ENCODE measurements around the gene EZH2. TPM values are rescaled to one million over a fixed set of nuclear protein-coding genes. Genes with fewer than 3 reads are reported as not detected.

Gene EZH2
- total and polyA plus RNA-seq, 5 experiments from 2014 or later = 1.1 to 9.8 (median 2.8) TPM

DNA sequence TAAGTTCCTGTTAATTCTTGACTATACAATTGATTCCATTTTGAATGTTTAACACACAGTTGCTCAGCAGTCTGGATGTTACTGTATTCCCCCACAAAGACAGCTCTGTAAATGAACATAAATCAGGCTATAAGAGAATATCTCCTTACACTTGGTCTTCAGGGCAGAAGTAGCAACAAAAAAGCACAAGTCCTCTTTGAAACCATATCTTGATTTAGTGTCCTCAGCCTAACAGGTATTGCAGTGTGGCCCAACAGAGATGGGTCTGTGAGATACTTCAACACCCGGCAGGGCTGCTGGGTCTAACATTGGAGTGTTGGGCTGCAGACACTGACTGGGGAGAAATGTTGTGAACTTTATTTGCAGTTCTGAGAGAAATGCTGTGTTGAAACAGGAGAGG is 109.6 kb downstream of the EZH2 start:
- no peaks in the 10 kb centered on the region for H3K9me3 Mint-ChIP-seq
- peak overlapping the region in 9 of 10 donors; percentile 0 to 91 (median 53) for H3K27ac Mint-ChIP-seq
- H3K27me3 Mint-ChIP-seq = no peaks in the 10 kb centered on the region
- POLR2A ChIA-PET = interaction anchor here (2.8 kb wide), 1 partner anchor 76 kb away, joined by 14 read pairs; the partner anchor contains the start of gene CUL1
- peaks cover 21 to 51% (median 38%) of the 10 kb centered on the region in 4 donors for H3K4me1 Mint-ChIP-seq
- H3K4me3 Mint-ChIP-seq = no peak overlapping the region
- no peak for DNase-seq
- peaks cover 4 to 56% (median 16%) of the 10 kb centered on the region in 3 donors for H3K36me3 Mint-ChIP-seq
- no peak for ATAC-seq

- peaks cover 0 to 54% (median 11%) of the 10 kb centered on the region in 3 donors for H3K36me3 Mint-ChIP-seq
- POLR2A ChIA-PET = interaction anchor here (0.6 to 2.8 kb wide), 3 partner anchors 13 to 193 kb away, joined by 4 to 14 read pairs (median 4); partner anchors contain the start of gene CUL1
- peak overlapping the region; percentile 84 to 95 (median 89) for H3K27ac Mint-ChIP-seq
- no peaks in the 10 kb centered on the region for H3K27me3 Mint-ChIP-seq
- H3K4me3 Mint-ChIP-seq = peak overlapping the region; percentile 9 to 78 (median 63)
- peaks cover 14 to 45% (median 32%) of the 10 kb centered on the region in 4 donors for H3K4me1 Mint-ChIP-seq
- H3K9me3 Mint-ChIP-seq = no peaks in the 10 kb centered on the region
- ATAC-seq (peak; percentile 97 to 99), DNase-seq (peak in 9 of 10 donors; percentile 3 to 70 (median 22))
Measured at GRCh38 chr7:148773334-148773733, 110.8 kb downstream of the EZH2 start.

- no peaks in the 10 kb centered on the region for H3K9me3 Mint-ChIP-seq
- no peaks in the 10 kb centered on the region for H3K27me3 Mint-ChIP-seq
- peak overlapping the region; percentile 23 to 95 (median 85) for H3K27ac Mint-ChIP-seq
- peak overlapping the region in 9 of 10 donors; percentile 20 to 78 (median 61) for H3K4me3 Mint-ChIP-seq
- POLR2A ChIA-PET = interaction anchor here (0.6 kb wide), 1 partner anchor 723 kb away, joined by 3 read pairs; no protein-coding TSS in a partner anchor
- ATAC-seq (peak in 1 of 2 donors; percentile 24), DNase-seq (no peak)
- peaks cover 0 to 57% (median 11%) of the 10 kb centered on the region in 3 donors for H3K36me3 Mint-ChIP-seq
- H3K4me1 Mint-ChIP-seq = peaks cover 13 to 44% (median 32%) of the 10 kb centered on the region in 4 donors
Measured at GRCh38 chr7:148772297-148773089, 111.6 kb downstream of the EZH2 start.

DNA sequence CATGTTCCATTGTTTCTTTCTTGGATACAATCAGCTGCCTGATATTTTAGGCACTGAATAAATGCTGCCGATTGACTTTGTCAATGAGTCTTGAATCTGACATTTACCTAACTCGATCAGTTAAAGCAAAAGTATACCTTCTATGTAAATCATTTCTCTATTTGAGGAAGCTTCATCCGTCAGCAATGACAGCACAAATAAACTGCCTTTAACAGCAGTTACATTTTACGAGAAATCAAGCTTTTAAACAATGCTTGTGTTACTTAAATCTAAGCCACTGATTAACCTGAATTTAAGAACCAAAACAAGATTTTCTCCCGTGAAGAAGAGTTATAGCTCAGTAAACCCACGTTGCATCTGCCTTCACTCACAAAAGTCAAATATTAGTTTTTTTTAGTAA is 114.1 kb downstream of the EZH2 start:
- POLR2A ChIA-PET = no interaction called here
- H3K27ac Mint-ChIP-seq = peak overlapping the region in 1 of 10 donors; percentile 78
- H3K36me3 Mint-ChIP-seq = peaks cover 0 to 61% (median 10%) of the 10 kb centered on the region in 3 donors
- ATAC-seq (no peak), DNase-seq (no peak)
- H3K4me3 Mint-ChIP-seq = no peak overlapping the region
- no peaks in the 10 kb centered on the region for H3K9me3 Mint-ChIP-seq
- no peaks in the 10 kb centered on the region for H3K27me3 Mint-ChIP-seq
- peaks cover 7 to 34% (median 29%) of the 10 kb centered on the region in 4 donors for H3K4me1 Mint-ChIP-seq

DNA sequence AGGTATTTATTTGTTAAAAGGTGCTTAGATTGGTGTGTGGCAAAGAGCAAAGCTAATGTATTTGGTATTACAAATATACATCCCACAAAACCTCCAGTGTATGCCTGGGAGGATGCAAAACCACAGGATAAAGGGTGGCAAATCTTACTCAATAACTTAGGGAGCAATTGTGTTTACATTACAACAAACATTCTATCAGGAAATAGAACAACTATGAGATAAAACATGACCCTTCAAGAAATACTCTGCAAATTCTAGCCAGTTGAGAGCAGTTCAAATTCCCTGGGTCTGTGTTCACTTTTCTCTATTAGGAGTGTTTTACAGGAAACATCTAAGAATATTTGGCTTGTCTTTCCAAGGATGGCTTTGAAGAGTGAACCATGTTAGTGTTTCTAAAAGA is 120.5 kb downstream of the EZH2 start:
- no peaks in the 10 kb centered on the region for H3K4me1 Mint-ChIP-seq
- no peaks in the 10 kb centered on the region for H3K27me3 Mint-ChIP-seq
- H3K36me3 Mint-ChIP-seq = peaks cover 0 to 80% (median 11%) of the 10 kb centered on the region in 3 donors
- H3K9me3 Mint-ChIP-seq = no peaks in the 10 kb centered on the region
- no peak for ATAC-seq
- H3K27ac Mint-ChIP-seq = peak overlapping the region in 4 of 10 donors; percentile 12 to 36 (median 26)
- POLR2A ChIA-PET = interaction anchor here (0.6 kb wide), 1 partner anchor 47 kb away, joined by 5 read pairs; no protein-coding TSS in a partner anchor
- no peak overlapping the region for H3K4me3 Mint-ChIP-seq
- no peak for DNase-seq

DNA sequence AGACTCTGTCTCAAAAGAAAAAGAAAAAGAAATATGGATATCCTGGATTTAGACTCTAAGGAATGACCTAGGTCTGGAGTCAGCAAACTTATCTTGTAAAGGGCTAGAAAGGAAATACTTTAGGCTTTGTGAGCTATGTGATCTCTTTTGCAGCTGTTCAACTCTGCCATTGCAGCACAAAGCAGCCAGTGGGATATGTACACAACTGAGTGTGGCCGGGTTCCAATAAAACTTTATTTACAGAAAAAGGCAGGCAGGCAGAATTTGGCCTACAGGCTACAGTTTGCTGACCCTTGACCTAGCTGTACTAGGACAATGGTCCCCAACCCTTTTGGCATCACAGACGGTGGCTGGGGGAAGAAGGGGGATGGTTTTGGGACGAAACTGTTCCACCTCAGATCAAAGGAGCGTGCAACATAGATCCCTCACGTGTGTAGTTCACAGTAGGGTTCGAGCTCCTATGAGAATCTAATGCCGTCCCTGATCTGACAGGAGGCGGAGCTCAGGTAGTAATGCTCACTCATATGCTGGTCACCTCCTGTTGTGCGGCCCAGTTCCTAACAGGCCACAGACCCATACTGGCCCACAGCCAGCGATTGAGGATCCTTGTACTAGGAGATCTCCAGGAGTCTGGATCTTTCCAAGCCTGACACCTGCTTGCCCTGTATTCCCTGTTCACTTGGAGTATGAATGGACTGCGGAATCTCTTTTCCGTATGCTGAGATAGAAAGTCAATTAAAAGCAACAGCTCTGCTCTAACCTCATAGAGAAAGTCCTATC is 122.4 kb downstream of the EZH2 start:
- H3K27ac Mint-ChIP-seq = peak overlapping the region in 2 of 10 donors; percentile 24 to 80
- no peaks in the 10 kb centered on the region for H3K9me3 Mint-ChIP-seq
- H3K4me1 Mint-ChIP-seq = peaks cover 0 to 2% (median under 1%) of the 10 kb centered on the region in 4 donors
- no peak for ATAC-seq
- POLR2A ChIA-PET = no interaction called here
- no peaks in the 10 kb centered on the region for H3K27me3 Mint-ChIP-seq
- no peak overlapping the region for H3K4me3 Mint-ChIP-seq
- no peak for DNase-seq
- H3K36me3 Mint-ChIP-seq = peaks cover 0 to 79% (median 18%) of the 10 kb centered on the region in 3 donors

Other genes starting within 250 kb of the EZH2 start
- gene CUL1, start 185.4 kb downstream of the EZH2 start, total RNA-seq = 10 to 100 TPM; 62.8 to 67.7 TPM
- 10 to 100 TPM; 39.2 to 50.6 (median 39.6) TPM for gene CUL1, start 185.4 kb downstream of the EZH2 start, polyA plus RNA-seq
- gene PDIA4, start 144.2 kb upstream of the EZH2 start, total RNA-seq = 10 to 100 TPM; 43.2 to 44.8 TPM
- 10 to 100 TPM; 80.3 to 94.0 (median 89.5) TPM for gene PDIA4, start 144.2 kb upstream of the EZH2 start, polyA plus RNA-seq
- 10 to 100 TPM; 16.3 to 17.6 TPM for gene ZNF786, start 206.4 kb upstream of the EZH2 start, total RNA-seq
- gene ZNF786, start 206.4 kb upstream of the EZH2 start, polyA plus RNA-seq = 10 to 100 TPM in 1 of 3 donors, 1 to 10 TPM in 2; 5.9 to 18.4 (median 8.8) TPM
- gene ZNF425, start 242.0 kb upstream of the EZH2 start, total RNA-seq = 1 to 10 TPM; 2.7 to 3.8 TPM
- gene ZNF425, start 242.0 kb upstream of the EZH2 start, polyA plus RNA-seq = 1 to 10 TPM in 2 of 3 donors, under 1 TPM in 1; 0.65 to 1.8 (median 1.0) TPM